ENCODE measurements around the gene NPC1L1. TPM values are rescaled to one million over a fixed set of nuclear protein-coding genes. Genes with fewer than 3 reads are reported as not detected.
A peak's percentile ranks its signal among the peaks of the same experiment; 100 is the strongest.
"Not testable (repeated sequence)": the region's sequence is repeated elsewhere in the genome, so short reads cannot be mapped to it uniquely, and the experiment has no call there.

The NPC1L1 gene
- total and polyA plus RNA-seq, 4 experiments from 2014 or later = 0.19 to 0.23 TPM; not detected in 2

- intact Hi-C loops (cut with micrococcal nuclease) = no loop called here
- POLR2A ChIA-PET (ENCODE audit: partially characterized antibody) = interaction anchor here (1.6 kb wide), 1 partner anchor 13 kb away, joined by 5 read pairs; the partner anchor contains the start of gene DDX56
- H3K9me3 Mint-ChIP-seq = peaks cover 0 to 2% (median 0%) of the 10 kb centered on the region in 8 donors
- DNase-seq = no peak
- Histone ChIP-seq H3K4me1 (ENCODE audit: insufficient read depth, low read length) (peaks cover 6% of the 10 kb centered on the region), H3K27me3 (ENCODE audit: insufficient read depth, low read length) (no peaks in the 10 kb centered on the region), H3K36me3 (ENCODE audit: insufficient read depth, low read length) (peaks cover 9% of the 10 kb centered on the region), H3K4me3 (ENCODE audit: low read length in 2 of 2) (no peak overlapping the region), H3K27ac (ENCODE audit: low read depth, low read length) (no peak overlapping the region), H3K9me3 (ENCODE audit: control insufficient read depth in 1 of 2, low read length in 2 of 2) (no peaks in the 10 kb centered on the region)
- H3K36me3 Mint-ChIP-seq = peaks cover 12 to 25% of the 10 kb centered on the region in 2 donors
- H3K27ac Mint-ChIP-seq = no peak overlapping the region
- H3K4me1 Mint-ChIP-seq = peaks cover under 1 to 10% (median 6%) of the 10 kb centered on the region in 4 donors
- H3K4me3 Mint-ChIP-seq = no peak overlapping the region
- CTCF ChIA-PET (ENCODE audit: partially characterized antibody) = interaction anchor here (1.3 kb wide), 1 partner anchor 12 kb away, joined by 3 read pairs; the partner anchor contains the start of gene DDX56
- no peaks in the 10 kb centered on the region for H3K27me3 Mint-ChIP-seq
Observed at GRCh38 chr7:44561481-44561880, 20.4 kb upstream of the NPC1L1 start.

- peak overlapping the region in 1 of 7 donors; percentile 55 for H3K27ac Mint-ChIP-seq
- no peaks in the 10 kb centered on the region for H3K4me1 Mint-ChIP-seq
- Histone ChIP-seq H3K27me3 (ENCODE audit: insufficient read depth, low read length) (no peaks in the 10 kb centered on the region), H3K36me3 (ENCODE audit: insufficient read depth, low read length) (no peaks in the 10 kb centered on the region), H3K4me1 (ENCODE audit: insufficient read depth, low read length) (no peaks in the 10 kb centered on the region), H3K27ac (ENCODE audit: low read depth, low read length) (no peak overlapping the region), H3K4me3 (ENCODE audit: low read length in 2 of 2) (no peak overlapping the region), H3K9me3 (ENCODE audit: control insufficient read depth in 1 of 2, low read length in 2 of 2) (no peaks in the 10 kb centered on the region)
- peaks cover 0 to 2% (median 0%) of the 10 kb centered on the region in 8 donors for H3K9me3 Mint-ChIP-seq
- no peak for DNase-seq
- H3K36me3 Mint-ChIP-seq = peaks cover 0 to 8% of the 10 kb centered on the region in 2 donors
- ChIA-PET POLR2A (ENCODE audit: partially characterized antibody) (interaction anchor here (1.5 kb wide), 1 partner anchor 16 kb away, joined by 3 read pairs; no protein-coding TSS in a partner anchor), CTCF (ENCODE audit: partially characterized antibody) (no interaction called here)
- H3K27me3 Mint-ChIP-seq = no peaks in the 10 kb centered on the region
- no peak overlapping the region for H3K4me3 Mint-ChIP-seq
- intact Hi-C loops (cut with micrococcal nuclease) = no loop called here
Observed at GRCh38 chr7:44559485-44559884, 18.4 kb upstream of the NPC1L1 start.

GRCh38 chr7:44557485-44557884 is 16.4 kb upstream of the NPC1L1 start:
- no peak for DNase-seq
- Mint-ChIP-seq H3K27ac (no peak overlapping the region), H3K4me3 (no peak overlapping the region), H3K9me3 (peaks cover 0 to 2% (median 0%) of the 10 kb centered on the region in 8 donors), H3K36me3 (no peaks in the 10 kb centered on the region), H3K27me3 (peaks cover 0 to 2% of the 10 kb centered on the region in 2 donors), H3K4me1 (no peaks in the 10 kb centered on the region)
- intact Hi-C loops (cut with micrococcal nuclease) = no loop called here
- ChIA-PET POLR2A (ENCODE audit: partially characterized antibody) (no interaction called here), CTCF (ENCODE audit: partially characterized antibody) (no interaction called here)
- no peaks in the 10 kb centered on the region for H3K9me3 ChIP-seq (ENCODE audit: control insufficient read depth in 1 of 2, low read length in 2 of 2)
- H3K36me3 ChIP-seq (ENCODE audit: insufficient read depth, low read length) = no peaks in the 10 kb centered on the region
- no peak overlapping the region for H3K4me3 ChIP-seq (ENCODE audit: low read length in 2 of 2)
- no peak overlapping the region for H3K27ac ChIP-seq (ENCODE audit: low read depth, low read length)
- no peaks in the 10 kb centered on the region for H3K4me1 ChIP-seq (ENCODE audit: insufficient read depth, low read length)
- no peaks in the 10 kb centered on the region for H3K27me3 ChIP-seq (ENCODE audit: insufficient read depth, low read length)

GRCh38 chr7:44555350-44555749 is 14.2 kb upstream of the NPC1L1 start:
- Histone ChIP-seq H3K4me3 (ENCODE audit: low read length in 2 of 2) (no peak overlapping the region), H3K27me3 (ENCODE audit: insufficient read depth, low read length) (no peaks in the 10 kb centered on the region), H3K27ac (ENCODE audit: low read depth, low read length) (no peak overlapping the region), H3K9me3 (ENCODE audit: control insufficient read depth in 1 of 2, low read length in 2 of 2) (no peaks in the 10 kb centered on the region), H3K4me1 (ENCODE audit: insufficient read depth, low read length) (no peaks in the 10 kb centered on the region), H3K36me3 (ENCODE audit: insufficient read depth, low read length) (no peaks in the 10 kb centered on the region)
- POLR2A ChIA-PET (ENCODE audit: partially characterized antibody) = no interaction called here
- Mint-ChIP-seq H3K27me3 (peaks cover 0 to 3% of the 10 kb centered on the region in 2 donors), H3K4me3 (no peak overlapping the region), H3K9me3 (peaks cover 0 to 2% (median 0%) of the 10 kb centered on the region in 8 donors), H3K27ac (no peak overlapping the region), H3K36me3 (no peaks in the 10 kb centered on the region), H3K4me1 (no peaks in the 10 kb centered on the region)
- DNase-seq = no peak
- CTCF ChIA-PET (ENCODE audit: partially characterized antibody) = interaction anchor here (1.5 to 4.2 kb wide), 2 partner anchors 10 kb away, joined by 9 to 17 read pairs; no protein-coding TSS in a partner anchor
- intact Hi-C loops (cut with micrococcal nuclease) = no loop called here

GRCh38 chr7:44552473-44553005 is 11.4 kb upstream of the NPC1L1 start:
- H3K4me1 Mint-ChIP-seq; POLR2A ChIA-PET (ENCODE audit: partially characterized antibody): not testable (repeated sequence)

GRCh38 chr7:44549457-44549856 is 8.3 kb upstream of the NPC1L1 start:
- H3K36me3 ChIP-seq (ENCODE audit: insufficient read depth, low read length) = no peaks in the 10 kb centered on the region
- H3K27me3 ChIP-seq (ENCODE audit: insufficient read depth, low read length) = no peaks in the 10 kb centered on the region
- no peak overlapping the region for H3K4me3 ChIP-seq (ENCODE audit: low read length in 2 of 2)
- POLR2A ChIA-PET (ENCODE audit: partially characterized antibody) = no interaction called here
- CTCF ChIA-PET (ENCODE audit: partially characterized antibody) = interaction anchor here (0.6 to 2.7 kb wide), 2 partner anchors 15 to 235 kb away, joined by 3 to 13 read pairs; no protein-coding TSS in a partner anchor
- Mint-ChIP-seq H3K4me1 (peaks cover 0 to 4% (median 3%) of the 10 kb centered on the region in 4 donors), H3K4me3 (no peak overlapping the region), H3K36me3 (no peaks in the 10 kb centered on the region), H3K27ac (no peak overlapping the region), H3K9me3 (no peaks in the 10 kb centered on the region), H3K27me3 (peaks cover 0 to 7% of the 10 kb centered on the region in 2 donors)
- no peaks in the 10 kb centered on the region for H3K9me3 ChIP-seq (ENCODE audit: control insufficient read depth in 1 of 2, low read length in 2 of 2)
- intact Hi-C loops (cut with micrococcal nuclease) = no loop called here
- no peak for DNase-seq
- H3K27ac ChIP-seq (ENCODE audit: low read depth, low read length) = no peak overlapping the region
- H3K4me1 ChIP-seq (ENCODE audit: insufficient read depth, low read length) = no peaks in the 10 kb centered on the region

More at GRCh38 chr7:44552473-44553005, 11.4 kb upstream of the NPC1L1 start:
- DNase-seq; H3K9me3 ChIP-seq (ENCODE audit: control insufficient read depth in 1 of 2, low read length in 2 of 2); H3K4me3 ChIP-seq (ENCODE audit: low read length in 2 of 2); H3K4me3 Mint-ChIP-seq; H3K36me3 ChIP-seq (ENCODE audit: insufficient read depth, low read length); H3K27me3 ChIP-seq (ENCODE audit: insufficient read depth, low read length); H3K27me3 Mint-ChIP-seq; H3K36me3 Mint-ChIP-seq; H3K4me1 ChIP-seq (ENCODE audit: insufficient read depth, low read length); H3K9me3 Mint-ChIP-seq; intact Hi-C loops (cut with micrococcal nuclease); H3K27ac ChIP-seq (ENCODE audit: low read depth, low read length): not testable (repeated sequence)
- CTCF ChIA-PET (ENCODE audit: partially characterized antibody) = interaction anchor here (4.2 kb wide), 1 partner anchor 12 kb away, joined by 17 read pairs; no protein-coding TSS in a partner anchor
- peak overlapping the region in 1 of 7 donors; percentile 75 for H3K27ac Mint-ChIP-seq

GRCh38 chr7:44548893-44549292 is 7.8 kb upstream of the NPC1L1 start:
- POLR2A ChIA-PET (ENCODE audit: partially characterized antibody) = no interaction called here
- H3K27me3 ChIP-seq (ENCODE audit: insufficient read depth, low read length) = no peaks in the 10 kb centered on the region
- no peaks in the 10 kb centered on the region for H3K4me1 ChIP-seq (ENCODE audit: insufficient read depth, low read length)
- Mint-ChIP-seq H3K27me3 (peaks cover 0 to 7% of the 10 kb centered on the region in 2 donors), H3K4me3 (no peak overlapping the region), H3K36me3 (no peaks in the 10 kb centered on the region), H3K27ac (no peak overlapping the region), H3K9me3 (no peaks in the 10 kb centered on the region), H3K4me1 (peaks cover 0 to 4% (median 3%) of the 10 kb centered on the region in 4 donors)
- no peaks in the 10 kb centered on the region for H3K36me3 ChIP-seq (ENCODE audit: insufficient read depth, low read length)
- H3K9me3 ChIP-seq (ENCODE audit: control insufficient read depth in 1 of 2, low read length in 2 of 2) = no peaks in the 10 kb centered on the region
- intact Hi-C loops (cut with micrococcal nuclease) = no loop called here
- DNase-seq = no peak
- H3K27ac ChIP-seq (ENCODE audit: low read depth, low read length) = no peak overlapping the region
- CTCF ChIA-PET (ENCODE audit: partially characterized antibody) = interaction anchor here (0.6 to 2.7 kb wide), 2 partner anchors 16 to 235 kb away, joined by 3 to 13 read pairs; no protein-coding TSS in a partner anchor
- H3K4me3 ChIP-seq (ENCODE audit: low read length in 2 of 2) = no peak overlapping the region

All from CD4-positive, alpha-beta memory T cell (primary cell).